DOHH2 (cell line): ENCODE results near the gene SVIL.

Experiments
- H3F3A ChIP-seq: fragments of 200-600 bp; sonication (generic), shearing (Covaris generic); 2 replicates; pipeline ENCODE4 v1.6.0; 2016; ENCODE audit warnings: antibody characterized with exemption, mild to moderate bottlenecking; ENCODE audit not compliant: control insufficient read depth, insufficient read depth
- H3K27ac ChIP-seq: fragments of 200-600 bp; sonication (generic); 2 replicates; pipeline ENCODE4 v1.5.1; 2014; ENCODE audit warnings: low read depth, mild to moderate bottlenecking, low read length, moderate library complexity
- H3K27me3 ChIP-seq: fragments of 200-600 bp; sonication (generic); 2 replicates; pipeline ENCODE4 v1.6.1; 2014; ENCODE audit warnings: mild to moderate bottlenecking, low read length, mixed read lengths; ENCODE audit not compliant: control insufficient read depth
- H3K36me3 ChIP-seq: fragments of 200-600 bp; sonication (generic); 2 replicates; pipeline ENCODE4 v1.6.1; 2014; ENCODE audit warnings: mild to moderate bottlenecking, low read length, moderate library complexity, mixed read lengths; ENCODE audit not compliant: control insufficient read depth
- H3K4me1 ChIP-seq: fragments of 200-600 bp; sonication (generic); 2 replicates; pipeline ENCODE4 v1.6.1; 2014; ENCODE audit warnings: mild to moderate bottlenecking, low read length, mixed read lengths; ENCODE audit not compliant: control insufficient read depth
- H3K4me2 ChIP-seq: fragments of 200-600 bp; sonication (generic); 2 replicates; pipeline ENCODE4 v1.6.0; 2014; ENCODE audit warnings: mild to moderate bottlenecking, low read length, moderate library complexity
- H3K4me3 ChIP-seq: fragments of 200-600 bp; sonication (generic); 2 replicates; pipeline ENCODE4 v1.5.1; 2014; ENCODE audit warnings: mild to moderate bottlenecking, low read length, mixed read lengths
- H3K79me2 ChIP-seq: fragments of 200-600 bp; sonication (generic); 2 replicates; pipeline ENCODE4 v1.6.1; 2014; ENCODE audit warnings: mild to moderate bottlenecking, low read length, mixed read lengths; ENCODE audit not compliant: control insufficient read depth
- H3K9me2 ChIP-seq: fragments of 200-600 bp; sonication (generic); replicated peaks from 2 replicates; pipeline ENCODE4 v1.6.1; 2014; ENCODE audit warnings: mild to moderate bottlenecking, low read length, mixed read lengths; ENCODE audit not compliant: control insufficient read depth
- H3K9me3 ChIP-seq: fragments of 200-600 bp; sonication (generic); 2 replicates; pipeline ENCODE4 v1.6.1; 2014; ENCODE audit warnings: antibody characterized with exemption, low read length, mixed read lengths; ENCODE audit not compliant: control insufficient read depth, insufficient read depth
- H4K20me1 ChIP-seq: fragments of 200-600 bp; sonication (generic); 2 replicates; pipeline ENCODE4 v1.6.0; 2014; ENCODE audit warnings: low read depth, mild to moderate bottlenecking, antibody characterized with exemption, low read length, moderate library complexity; ENCODE audit not compliant: control insufficient read depth, insufficient read depth
- EZH2phosphoT487 ChIP-seq: fragments of 200-600 bp; sonication (generic); IDR thresholded peaks from 2 replicates; pipeline ENCODE4 v1.6.1; 2017; ENCODE audit warnings: borderline replicate concordance, mild to moderate bottlenecking, antibody characterized with exemption, low read length, moderate library complexity, mixed read lengths
- TF ChIP-seq, protein P1 (sequence below): fragments of 200-600 bp; sonication (generic); IDR thresholded peaks from one replicate; pipeline ENCODE4 v1.5.1; 2014; ENCODE audit warnings: antibody characterized with exemption, mild to moderate bottlenecking, low read depth, low read length; ENCODE audit not compliant: poor library complexity, severe bottlenecking

SVIL gene

DNA sequence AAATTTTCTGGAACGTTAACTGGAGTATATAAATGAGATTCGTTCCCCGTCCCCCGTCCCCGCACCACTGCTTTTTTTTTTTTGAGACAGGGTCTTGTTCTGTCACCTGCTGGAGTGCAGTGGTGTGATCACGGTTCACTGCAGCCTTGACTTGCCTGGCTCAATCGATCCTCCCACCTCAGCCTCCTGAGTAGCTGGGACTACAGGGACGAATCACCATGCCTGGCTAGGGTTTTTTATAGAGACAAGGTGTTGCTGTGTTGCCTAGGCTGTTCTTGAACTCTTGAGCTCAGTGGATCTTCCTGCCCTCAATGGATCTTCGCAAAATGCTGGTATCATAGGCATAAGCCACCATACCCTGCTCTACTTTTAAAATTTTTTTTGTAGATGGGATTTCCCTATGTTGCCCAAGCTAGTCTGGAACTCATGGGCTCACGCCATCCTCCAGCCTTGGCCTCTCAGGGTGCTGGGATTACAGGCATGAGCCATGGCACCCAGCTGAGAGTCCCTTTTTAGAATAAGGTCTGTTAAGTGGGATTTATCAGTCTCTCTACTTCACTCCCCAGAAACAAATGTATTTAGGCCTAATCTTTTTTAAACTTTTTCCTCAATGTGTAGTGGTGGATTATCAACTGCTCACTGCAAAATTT is 223.0 kb downstream of the SVIL start:
- Histone ChIP-seq H3K36me3 (no peaks in the 10 kb centered on the region), H3K27ac (no peak overlapping the region), H3K4me1 (peaks cover 5% of the 10 kb centered on the region), H3F3A (no peaks in the 10 kb centered on the region), H4K20me1 (no peaks in the 10 kb centered on the region), H3K79me2 (no peaks in the 10 kb centered on the region), H3K9me2 (no peaks in the 10 kb centered on the region), H3K9me3 (peaks cover 6% of the 10 kb centered on the region; the same call in 1 of the 2 replicates), H3K27me3 (no peaks in the 10 kb centered on the region), H3K4me3 (no peak overlapping the region), H3K4me2 (no peak overlapping the region)
- TF ChIP-seq, protein P1, sequence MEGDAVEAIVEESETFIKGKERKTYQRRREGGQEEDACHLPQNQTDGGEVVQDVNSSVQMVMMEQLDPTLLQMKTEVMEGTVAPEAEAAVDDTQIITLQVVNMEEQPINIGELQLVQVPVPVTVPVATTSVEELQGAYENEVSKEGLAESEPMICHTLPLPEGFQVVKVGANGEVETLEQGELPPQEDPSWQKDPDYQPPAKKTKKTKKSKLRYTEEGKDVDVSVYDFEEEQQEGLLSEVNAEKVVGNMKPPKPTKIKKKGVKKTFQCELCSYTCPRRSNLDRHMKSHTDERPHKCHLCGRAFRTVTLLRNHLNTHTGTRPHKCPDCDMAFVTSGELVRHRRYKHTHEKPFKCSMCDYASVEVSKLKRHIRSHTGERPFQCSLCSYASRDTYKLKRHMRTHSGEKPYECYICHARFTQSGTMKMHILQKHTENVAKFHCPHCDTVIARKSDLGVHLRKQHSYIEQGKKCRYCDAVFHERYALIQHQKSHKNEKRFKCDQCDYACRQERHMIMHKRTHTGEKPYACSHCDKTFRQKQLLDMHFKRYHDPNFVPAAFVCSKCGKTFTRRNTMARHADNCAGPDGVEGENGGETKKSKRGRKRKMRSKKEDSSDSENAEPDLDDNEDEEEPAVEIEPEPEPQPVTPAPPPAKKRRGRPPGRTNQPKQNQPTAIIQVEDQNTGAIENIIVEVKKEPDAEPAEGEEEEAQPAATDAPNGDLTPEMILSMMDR: no peak
- no peak for TF ChIP-seq EZH2phosphoT487

DNA sequence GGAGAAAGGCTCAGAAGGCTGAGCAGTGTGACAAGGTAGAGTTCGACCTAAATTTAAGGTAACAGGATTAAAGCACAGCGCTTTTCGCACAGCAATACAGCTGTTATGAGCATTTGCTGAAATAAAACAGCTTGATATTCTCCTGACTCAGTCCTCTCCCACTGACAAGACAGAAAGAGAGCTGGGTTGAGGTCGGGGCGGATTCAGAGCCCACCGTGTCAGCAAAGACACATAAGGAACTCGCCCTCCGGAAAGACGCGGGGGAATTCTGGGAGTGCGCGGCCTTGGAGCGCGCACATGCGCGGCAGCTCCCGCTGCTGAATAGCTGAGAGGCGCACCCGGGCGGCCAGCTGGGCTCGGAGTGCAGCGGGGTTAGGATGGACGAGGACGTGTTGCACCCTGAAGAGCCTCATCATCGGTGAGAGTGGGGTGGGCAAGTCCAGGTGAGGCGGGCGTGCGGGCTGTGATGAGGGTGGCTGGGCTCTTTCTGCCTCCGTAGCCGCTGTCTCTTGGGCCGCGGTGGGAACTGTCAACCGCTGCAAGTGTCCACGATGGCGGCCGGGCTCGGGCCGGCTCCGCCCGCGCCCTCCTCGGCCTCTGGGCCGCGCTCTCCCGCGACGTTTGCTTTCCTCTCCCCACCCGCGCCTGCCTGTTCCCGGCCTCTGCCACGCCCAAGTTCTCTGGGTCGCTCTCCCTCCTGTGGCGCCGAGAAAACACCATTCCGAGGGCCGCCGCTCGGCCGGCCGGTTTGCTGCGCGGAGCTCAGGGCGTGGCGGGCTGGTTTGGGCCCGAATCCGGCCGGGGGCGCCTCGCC is 225.3 kb downstream of the SVIL start:
- no peaks in the 10 kb centered on the region for H3K9me2 ChIP-seq
- H3K27ac ChIP-seq: no peak overlapping the region
- H3K36me3 ChIP-seq: no peaks in the 10 kb centered on the region
- no peaks in the 10 kb centered on the region for H3F3A ChIP-seq
- H4K20me1 ChIP-seq: no peaks in the 10 kb centered on the region
- peaks cover 6% of the 10 kb centered on the region; the same call in 1 of the 2 replicates for H3K9me3 ChIP-seq
- H3K4me3 ChIP-seq: peak overlapping the region; percentile 69
- H3K27me3 ChIP-seq: no peaks in the 10 kb centered on the region
- no peak for TF ChIP-seq EZH2phosphoT487
- H3K4me1 ChIP-seq: peaks cover 5% of the 10 kb centered on the region
- no peaks in the 10 kb centered on the region for H3K79me2 ChIP-seq
- H3K4me2 ChIP-seq: peak overlapping the region; percentile 42

DNA sequence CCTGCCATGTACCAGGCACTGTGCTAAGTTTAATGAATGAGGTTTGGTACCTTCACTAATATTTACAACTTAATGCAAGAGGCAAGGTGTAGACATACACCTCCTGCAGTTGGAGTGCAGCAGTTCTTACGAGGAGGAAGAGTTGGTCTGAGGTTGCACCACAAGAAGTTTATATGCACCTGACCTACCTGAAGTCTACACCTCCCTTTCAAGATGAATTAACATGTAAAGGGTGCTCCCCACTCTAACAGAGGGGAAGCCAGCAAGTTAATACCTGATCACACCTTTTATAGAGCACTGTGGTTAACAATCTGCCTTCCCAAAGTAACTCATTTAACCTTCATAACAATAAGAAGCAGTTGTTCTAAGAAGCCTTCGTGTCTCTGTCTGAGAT is 225.9 kb downstream of the SVIL start:
- no peak for TF ChIP-seq EZH2phosphoT487
- peaks cover 6% of the 10 kb centered on the region; the same call in 1 of the 2 replicates for H3K9me3 ChIP-seq
- no peaks in the 10 kb centered on the region for H3K9me2 ChIP-seq
- peak overlapping the region; percentile 42 for H3K4me2 ChIP-seq
- H3F3A ChIP-seq: no peaks in the 10 kb centered on the region
- no peaks in the 10 kb centered on the region for H3K79me2 ChIP-seq
- no peaks in the 10 kb centered on the region for H3K27me3 ChIP-seq
- no peak overlapping the region for H3K27ac ChIP-seq
- peak overlapping the region; percentile 69 for H3K4me3 ChIP-seq
- H3K4me1 ChIP-seq: peaks cover 5% of the 10 kb centered on the region
- H4K20me1 ChIP-seq: no peaks in the 10 kb centered on the region
- H3K36me3 ChIP-seq: no peaks in the 10 kb centered on the region
